GM19452 (cell line): ENCODE data around the gene PAFAH1B1.
"Not testable (repeated sequence)": the region's sequence is repeated elsewhere in the genome, so short reads cannot be mapped to it uniquely, and the experiment has no call there.

ENCODE experiments used
- ATAC-seq: cut with Tn5 transposase; IDR thresholded peaks from one replicate; pipeline ENCODE4 v1.9.1; 2021; ENCODE audit not compliant: unreplicated experiment

PAFAH1B1 gene

DNA sequence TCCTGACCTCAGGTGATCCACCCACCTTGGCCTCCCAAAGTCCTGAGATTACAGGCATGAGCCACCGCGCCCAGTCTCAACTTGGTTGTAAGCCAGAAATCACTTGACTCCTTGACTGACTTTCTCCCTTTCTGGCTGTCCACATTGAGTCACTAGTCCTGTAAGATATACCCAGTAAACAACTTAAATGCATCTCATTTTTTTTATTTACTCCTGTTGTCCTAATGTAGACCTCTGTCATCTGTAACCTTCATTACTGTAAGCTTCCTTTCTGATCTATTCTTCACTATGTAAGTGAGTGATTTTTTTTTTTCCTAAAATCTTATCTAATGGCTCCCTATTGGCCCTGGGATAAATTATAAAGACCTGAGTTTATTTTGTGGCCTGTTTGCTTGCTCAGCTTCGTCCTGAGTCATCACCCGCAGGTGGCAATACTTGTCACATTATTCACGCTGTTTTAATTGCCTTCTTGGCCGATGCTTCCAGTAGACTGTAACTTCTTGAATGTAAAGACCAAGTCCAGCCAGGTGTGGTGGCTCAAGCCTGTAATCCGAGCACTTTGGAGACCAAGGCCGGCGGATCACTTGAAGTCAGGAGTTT is 41.0 kb downstream of the PAFAH1B1 start:
- no peak for ATAC-seq

DNA sequence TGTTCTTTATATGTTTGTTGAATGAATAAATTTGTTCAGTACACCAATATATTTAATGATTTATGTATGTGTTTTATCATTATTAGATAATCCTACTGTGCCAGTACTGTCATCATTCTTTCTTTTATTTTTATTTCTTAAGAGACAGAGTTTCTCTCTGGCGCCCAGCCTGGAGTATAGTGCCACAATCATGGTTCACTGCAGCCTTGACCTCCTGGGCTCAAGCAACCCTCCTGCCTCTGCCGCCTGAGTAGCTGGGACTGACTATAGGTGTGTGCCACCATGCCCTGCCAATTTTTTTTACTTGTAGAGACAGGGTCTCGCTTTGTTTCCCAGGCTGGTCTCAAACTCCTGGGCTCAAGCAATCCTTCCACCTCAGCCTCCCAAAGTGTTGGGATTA is 41.8 kb downstream of the PAFAH1B1 start:
- no peak for ATAC-seq

- no peak for ATAC-seq
Observed at GRCh38 chr17:2635675-2636074, 42.2 kb downstream of the PAFAH1B1 start.

DNA sequence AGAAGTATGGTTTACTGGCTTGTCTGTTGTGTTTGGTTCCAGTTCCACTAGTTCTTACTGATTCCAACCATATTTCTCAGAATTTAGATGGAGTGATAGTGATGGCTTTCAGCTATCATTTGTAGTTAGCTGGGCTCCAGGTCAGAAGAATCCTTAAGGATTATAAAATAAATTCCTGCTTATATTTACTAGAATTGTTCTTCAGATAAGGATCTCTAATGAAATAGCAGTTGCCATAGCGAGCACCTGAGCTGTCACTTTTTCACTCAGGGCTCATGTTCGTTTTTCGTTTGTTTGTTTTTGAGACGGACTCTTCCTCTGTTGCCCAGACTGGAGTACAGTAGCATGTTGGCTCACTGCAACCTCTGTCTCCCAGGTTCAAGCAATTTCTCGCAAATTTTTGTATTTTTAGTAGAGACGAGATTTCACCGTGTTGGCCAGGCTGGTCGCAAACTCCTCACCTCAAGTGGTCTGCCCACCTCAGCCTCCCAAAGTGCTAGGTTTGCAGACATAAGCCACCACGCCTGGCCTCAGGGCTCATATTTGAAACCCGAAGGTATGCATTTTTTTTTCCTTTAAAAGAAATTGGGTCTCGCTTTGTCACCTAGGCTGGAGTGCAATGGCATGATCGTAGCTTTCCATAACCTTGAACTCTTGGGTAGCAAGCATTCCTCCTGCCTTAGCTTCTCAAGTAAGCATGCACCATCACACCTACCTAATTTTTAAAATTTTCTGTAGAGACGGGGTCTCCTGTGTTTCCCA is 42.9 kb downstream of the PAFAH1B1 start:
- no peak for ATAC-seq

- no peak for ATAC-seq
Observed at GRCh38 chr17:2637422-2637821, 44.0 kb downstream of the PAFAH1B1 start.

- ATAC-seq, result no peak
Observed at GRCh38 chr17:2644971-2645370, 51.5 kb downstream of the PAFAH1B1 start.

GRCh38 chr17:2647957-2648356 is 54.5 kb downstream of the PAFAH1B1 start:
- ATAC-seq, result no peak

DNA sequence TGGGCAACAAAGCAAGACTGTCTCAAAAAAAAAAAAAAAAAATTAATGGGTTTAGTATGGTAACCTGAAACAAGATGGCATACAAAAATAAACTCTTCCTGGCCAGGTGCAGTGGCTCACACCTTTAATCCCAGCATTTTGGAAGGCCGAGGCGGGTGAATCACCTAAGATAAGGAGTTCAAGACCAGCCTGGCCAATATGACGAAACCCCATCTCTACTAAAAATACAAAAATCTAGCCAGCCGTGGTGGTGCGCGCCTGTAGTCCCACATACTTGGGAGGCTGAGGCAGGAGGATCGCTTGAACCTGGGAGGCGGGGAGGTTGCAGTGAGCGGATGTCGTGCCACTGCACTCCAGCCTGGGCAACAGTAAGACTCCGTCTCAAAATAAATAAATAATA is 55.7 kb downstream of the PAFAH1B1 start:
- no peak for ATAC-seq

- ATAC-seq, result not testable (repeated sequence)
Observed at GRCh38 chr17:2652911-2653310, 59.5 kb downstream of the PAFAH1B1 start.

DNA sequence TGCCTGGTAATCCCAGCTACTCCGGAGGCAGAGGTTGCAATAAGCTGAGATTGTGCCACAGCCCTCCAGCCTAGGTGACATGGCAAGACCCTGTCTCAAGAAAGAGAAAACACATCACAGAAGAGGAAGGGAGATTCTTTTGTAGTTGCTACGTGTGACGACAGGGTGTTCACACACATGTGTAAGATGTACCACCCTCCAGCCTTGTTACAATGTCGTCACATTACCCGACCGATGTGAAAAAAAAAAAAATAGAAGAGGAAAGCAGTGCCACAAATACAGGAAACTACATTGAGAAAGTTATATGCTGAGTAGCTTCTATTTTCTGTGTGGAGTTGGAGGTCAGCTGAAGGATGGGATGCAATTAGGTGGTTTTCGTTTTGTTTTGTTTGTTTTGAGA is 62.1 kb downstream of the PAFAH1B1 start:
- no peak for ATAC-seq

- ATAC-seq, result no peak
Observed at GRCh38 chr17:2656283-2656682, 62.8 kb downstream of the PAFAH1B1 start.

DNA sequence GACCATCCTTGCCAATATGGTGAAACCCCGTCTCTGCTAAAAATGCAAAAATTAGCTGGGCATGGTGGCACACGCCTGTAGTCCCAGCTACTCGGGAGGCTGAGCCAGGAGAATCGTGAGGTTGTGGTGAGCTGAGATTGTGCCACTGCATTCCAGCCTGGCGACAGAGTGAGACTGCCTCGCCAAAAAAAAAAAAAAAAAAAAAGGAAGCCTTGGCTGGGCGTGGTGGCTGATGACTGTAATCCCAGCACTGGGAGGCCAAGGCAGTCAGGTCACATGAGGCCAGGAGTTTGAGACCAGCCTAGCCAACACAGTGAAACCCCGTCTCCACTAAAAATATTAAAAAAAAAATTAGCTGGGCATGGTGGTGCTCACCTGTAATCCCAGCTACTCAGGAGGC is 65.9 kb downstream of the PAFAH1B1 start:
- not testable (repeated sequence) for ATAC-seq

- ATAC-seq, result not testable (repeated sequence)
Observed at GRCh38 chr17:2660410-2660809, 67.0 kb downstream of the PAFAH1B1 start.

DNA sequence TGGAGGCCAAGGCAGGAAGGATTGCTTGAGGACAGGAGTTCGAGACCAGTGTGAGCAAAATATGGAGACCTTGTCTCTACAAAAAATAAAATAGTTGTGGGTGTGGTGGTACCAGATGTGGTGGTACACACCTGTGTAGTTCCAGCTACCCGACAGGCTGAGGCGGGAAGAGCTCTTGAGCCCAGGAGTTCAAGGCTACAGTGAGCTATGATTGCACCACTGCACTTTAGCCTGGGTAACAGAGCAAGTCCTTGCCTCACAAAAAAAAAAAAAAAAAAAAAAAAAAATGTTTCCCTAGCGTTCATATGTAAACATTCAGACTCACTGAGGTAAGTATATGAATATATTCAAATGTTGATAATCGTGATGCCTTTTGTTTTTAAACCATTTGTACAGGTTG is 78.6 kb downstream of the PAFAH1B1 start:
- no peak for ATAC-seq

GRCh38 chr17:2679247-2679646 is 85.8 kb downstream of the PAFAH1B1 start:
- ATAC-seq, result not testable (repeated sequence)

- no peak for ATAC-seq
Observed at GRCh38 chr17:2680961-2681360, 87.5 kb downstream of the PAFAH1B1 start.

DNA sequence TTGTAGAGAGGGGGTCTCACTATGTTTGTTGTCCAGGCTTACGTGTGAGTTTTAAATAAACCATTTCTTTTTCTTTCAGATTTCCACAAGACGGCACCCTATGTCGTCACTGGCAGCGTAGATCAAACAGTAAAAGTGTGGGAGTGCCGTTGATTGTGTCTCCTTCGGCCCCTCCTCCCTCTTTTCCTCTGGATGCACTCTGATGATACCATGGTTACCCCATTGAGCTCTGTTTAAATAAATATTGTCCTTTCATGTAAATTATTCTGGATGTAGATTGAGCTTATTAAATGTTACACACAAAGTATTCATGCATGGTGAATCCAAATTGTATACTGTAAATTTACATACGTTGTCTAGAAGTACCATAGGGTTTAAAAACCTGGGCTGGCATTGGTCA is 88.2 kb downstream of the PAFAH1B1 start:
- no peak for ATAC-seq

DNA sequence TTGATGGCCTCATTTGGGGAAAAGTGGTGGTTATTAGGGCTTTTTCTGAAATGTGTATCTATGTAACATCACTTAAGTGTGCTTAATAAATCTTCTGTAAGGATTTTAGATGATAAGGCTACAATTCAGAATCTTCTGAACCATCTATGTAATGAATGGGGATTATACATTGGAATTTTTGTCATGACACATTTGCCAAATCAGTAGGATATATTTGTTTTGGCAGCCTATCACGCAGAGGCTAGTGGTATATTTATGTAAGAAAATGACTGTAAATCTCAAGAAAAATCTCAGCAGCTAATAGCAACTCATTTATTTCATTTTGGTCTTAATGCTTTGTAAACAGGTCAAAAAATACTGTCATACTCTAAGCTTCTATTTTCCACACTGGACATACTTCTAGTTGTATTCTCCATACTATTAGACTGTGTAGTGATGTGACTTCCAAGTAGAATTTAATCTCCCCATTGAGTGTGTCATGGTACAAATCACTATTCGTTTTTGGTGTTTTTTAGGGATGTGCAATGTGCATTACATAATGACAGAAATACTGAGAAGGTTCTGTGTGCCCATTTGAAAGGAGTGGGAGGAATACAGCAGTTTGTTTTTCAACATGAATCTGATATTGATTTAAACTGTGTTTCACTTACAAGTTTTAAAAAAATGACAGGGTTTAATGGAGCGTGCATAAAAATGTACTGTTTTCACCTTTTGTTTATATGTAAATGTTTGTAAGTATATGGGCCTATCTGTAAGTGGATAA is 88.9 kb downstream of the PAFAH1B1 start:
- no peak for ATAC-seq

GRCh38 chr17:2683912-2684311 is 90.5 kb downstream of the PAFAH1B1 start:
- no peak for ATAC-seq

GRCh38 chr17:2684549-2684948 is 91.1 kb downstream of the PAFAH1B1 start:
- ATAC-seq, result no peak

GRCh38 chr17:2685696-2686095 is 92.2 kb downstream of the PAFAH1B1 start:
- no peak for ATAC-seq

- ATAC-seq, result no peak
Observed at GRCh38 chr17:2687074-2687418, 93.6 kb downstream of the PAFAH1B1 start.
